H1 (cell line): ENCODE results near the gene IL12RB2. TPM values are rescaled to one million over a fixed set of nuclear protein-coding genes. Genes with fewer than 3 reads are reported as not detected.

ENCODE experiments used
- HDAC2 ChIP-seq, 2 experiments: fragments of 300-600 bp in 1 of 2; sonication (generic) in 1 of 2; IDR thresholded peaks; 2 replicates each; pipeline ENCODE4 v1.6.1; 2011 to 2012; ENCODE audit warnings: low read depth in 2 of 2, low read length in 2 of 2, mild to moderate bottlenecking in 2 of 2, moderate library complexity in 2 of 2, borderline replicate concordance in 1 of 2, inconsistent platforms in 1 of 2
- SIRT6 ChIP-seq: IDR thresholded peaks from one replicate; pipeline ENCODE4 v1.7.1; 2012; ENCODE audit warnings: low read length, inconsistent platforms
- polyA plus RNA-seq, 7 experiments: library from polyadenylated mRNA; depleted of rRNA in 3 of 7; stranded (reverse) in 5 of 7; unstranded in 2 of 7; fragments of >200 nt in 5 of 7; fragments of 200-250 nt in 2 of 7; gene quantifications; 1 replicate in 5 of 7; 2 replicates in 1 of 7; 4 replicates in 1 of 7; pipeline versions ENCODE4 v1.2.1 to v1.2.3, GENCODE V29; 2011 to 2013; ENCODE audit warnings: missing spikeins in 2 of 7, mixed read lengths in 2 of 7
- total RNA-seq: library from RNA; stranded (reverse); fragmentation: NEBNext Ultra II Directional; extraction: Animal tissue kit (Norgen Biotek cat#: 25700); gene quantifications from 2 replicates; pipeline ENCODE4 v1.2.1, GENCODE V29; 2021

Gene IL12RB2
- total and polyA plus RNA-seq, 2 of the 8 experiments (the other 6 are each of a cell fraction or from before 2014, with no cell fraction given), result 1.4 TPM

DNA sequence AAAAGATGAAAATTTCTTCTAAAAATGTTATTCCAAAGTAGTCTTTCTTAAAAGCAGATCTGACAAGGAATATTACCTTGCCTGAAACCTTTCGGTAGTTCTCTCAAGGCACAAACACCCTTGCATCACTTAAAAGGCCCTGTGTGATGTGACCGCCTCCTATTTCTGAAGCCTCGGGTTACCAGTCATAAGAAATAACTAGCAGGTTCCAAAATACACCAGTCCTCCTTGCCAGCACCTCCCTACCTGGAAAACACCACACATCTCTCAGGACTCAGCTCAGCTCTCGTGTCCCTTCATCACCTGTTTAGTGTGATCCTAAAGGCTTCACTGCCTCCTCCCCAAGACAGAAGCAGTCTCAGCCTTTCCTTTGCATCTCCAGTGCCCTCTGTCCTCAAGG, 86.9 kb downstream of the IL12RB2 start (continued):
- TF ChIP-seq HDAC2 (IDR thresholded peaks at IDR 0.05; ENCODE audit: borderline replicate concordance in 1 of 2, low read depth in 2 of 2, low read length in 2 of 2) (no peak), SIRT6 (no peak)
